ENCODE data around the gene ZDHHC3. TPM values are rescaled to one million over a fixed set of nuclear protein-coding genes. Genes with fewer than 3 reads are reported as not detected.

The ZDHHC3 gene
- polyA plus RNA-seq, 4 donors: 54.3 to 91.3 (median 58.3) TPM

DNA sequence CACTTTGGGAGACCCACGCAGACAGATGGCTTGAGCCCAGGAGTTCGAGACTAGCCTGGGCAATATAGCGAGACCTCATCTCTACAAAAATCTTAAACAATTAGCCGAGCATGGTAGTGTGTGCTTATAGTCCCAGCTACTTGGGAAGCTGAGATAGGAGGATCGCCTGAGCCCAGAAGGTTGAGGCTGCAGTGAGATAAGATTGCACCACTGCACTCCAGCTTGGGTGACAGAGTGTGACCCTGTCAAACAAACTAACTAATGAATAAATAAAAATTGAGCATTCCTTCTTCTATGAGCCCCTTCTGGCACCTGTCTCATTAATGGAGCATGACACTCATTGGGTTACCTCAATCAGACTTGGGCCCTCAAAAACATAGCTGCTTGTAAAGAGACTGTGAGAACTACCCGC, 7.5 kb downstream of the ZDHHC3 start:
- peaks cover 0 to 13% (median 0%) of the 10 kb centered on the region in 3 donors for H3K36me3 ChIP-seq (ENCODE audit: control insufficient read depth in 3 of 3, insufficient read depth in 2 of 3, low read depth in 1 of 3, low read length in 3 of 3)
- DNase-seq (no peak), FAIRE-seq (no peak)
- peaks cover 20 to 26% (median 22%) of the 10 kb centered on the region in 3 donors for H3K4me1 ChIP-seq (ENCODE audit: control insufficient read depth in 3 of 3, insufficient read depth in 2 of 3, low read depth in 1 of 3, low read length in 2 of 3)
- no peaks in the 10 kb centered on the region for H3K9me3 ChIP-seq (ENCODE audit: control insufficient read depth in 2 of 2, insufficient read depth in 1 of 2, low read depth in 1 of 2, low read length in 1 of 2)
- H3K4me3 ChIP-seq (ENCODE audit: low read depth in 1 of 3, low read length in 3 of 3): no peak overlapping the region
- no peaks in the 10 kb centered on the region for H3K27me3 ChIP-seq (ENCODE audit: control insufficient read depth in 3 of 3, insufficient read depth in 3 of 3, low read length in 3 of 3)
- H3K27ac ChIP-seq (ENCODE audit: low read depth in 1 of 3, low read length in 2 of 3): no peak overlapping the region
- WGBS, 3 donors: 92 to 94% (median 94%) methylated on average over 6 of the region's 6 CpGs

DNA sequence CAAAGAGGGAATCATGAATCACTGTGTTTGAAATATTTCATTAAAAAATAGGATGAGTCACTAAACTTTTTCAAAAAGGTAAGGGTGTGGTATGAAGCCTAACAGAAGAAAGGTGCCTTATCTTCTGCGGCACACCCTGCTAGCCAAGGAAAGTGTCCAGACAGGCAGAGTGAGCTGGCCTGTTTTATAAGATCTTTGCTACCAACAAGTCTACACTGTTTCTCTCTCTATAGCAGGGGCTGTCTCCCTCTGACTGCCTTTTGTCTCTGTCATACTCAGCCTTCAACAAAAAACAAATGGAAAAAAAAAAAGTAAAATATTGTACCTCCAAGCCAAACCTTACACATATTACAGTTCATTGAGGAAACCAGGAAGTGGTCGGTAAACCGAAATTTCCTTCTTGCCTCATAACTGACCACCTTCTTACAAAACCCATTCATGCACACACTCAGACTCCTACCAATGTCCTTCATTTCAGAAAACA, 9.1 kb downstream of the ZDHHC3 start:
- Histone ChIP-seq H3K4me1 (ENCODE audit: control insufficient read depth in 3 of 3, insufficient read depth in 2 of 3, low read depth in 1 of 3, low read length in 2 of 3) (peaks cover 19 to 22% (median 22%) of the 10 kb centered on the region in 3 donors), H3K27ac (ENCODE audit: low read depth in 1 of 3, low read length in 2 of 3) (peak overlapping the region; percentile 24 to 57 (median 50)), H3K4me3 (ENCODE audit: low read depth in 1 of 3, low read length in 3 of 3) (no peak overlapping the region), H3K27me3 (ENCODE audit: control insufficient read depth in 3 of 3, insufficient read depth in 3 of 3, low read length in 3 of 3) (no peaks in the 10 kb centered on the region), H3K9me3 (ENCODE audit: control insufficient read depth in 2 of 2, insufficient read depth in 1 of 2, low read depth in 1 of 2, low read length in 1 of 2) (no peaks in the 10 kb centered on the region), H3K36me3 (ENCODE audit: control insufficient read depth in 3 of 3, insufficient read depth in 2 of 3, low read depth in 1 of 3, low read length in 3 of 3) (peaks cover 0 to 13% (median 0%) of the 10 kb centered on the region in 3 donors)
- DNase-seq (peak; percentile 53 to 76), FAIRE-seq (no peak)
- 10 to 41% (median 29%) methylated on average over 3 of the region's 3 CpGs for WGBS, 3 donors

DNA sequence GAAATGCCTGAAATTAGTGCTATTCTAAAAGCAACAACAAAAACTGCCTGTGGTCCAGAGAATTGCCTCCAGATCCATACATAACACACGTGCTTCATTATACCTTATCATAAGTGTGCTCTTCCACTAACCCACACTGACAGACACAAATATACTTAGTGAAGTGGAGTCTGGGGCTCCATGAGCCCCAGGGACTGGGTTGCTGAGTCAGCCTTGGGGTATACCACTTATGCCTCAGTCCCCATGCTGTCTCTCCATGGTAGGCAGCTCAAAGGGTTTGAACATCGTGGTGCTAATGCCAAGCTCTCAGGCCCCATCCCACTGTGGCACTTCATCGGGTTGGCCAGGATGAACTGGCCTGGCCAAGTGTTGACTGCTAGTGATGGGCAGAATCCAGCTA, 10.8 kb downstream of the ZDHHC3 start:
- Histone ChIP-seq H3K9me3 (ENCODE audit: control insufficient read depth in 2 of 2, insufficient read depth in 1 of 2, low read depth in 1 of 2, low read length in 1 of 2) (no peaks in the 10 kb centered on the region), H3K4me1 (ENCODE audit: control insufficient read depth in 3 of 3, insufficient read depth in 2 of 3, low read depth in 1 of 3, low read length in 2 of 3) (peaks cover 10 to 22% (median 19%) of the 10 kb centered on the region in 3 donors), H3K4me3 (ENCODE audit: low read depth in 1 of 3, low read length in 3 of 3) (no peak overlapping the region), H3K27me3 (ENCODE audit: control insufficient read depth in 3 of 3, insufficient read depth in 3 of 3, low read length in 3 of 3) (no peaks in the 10 kb centered on the region), H3K36me3 (ENCODE audit: control insufficient read depth in 3 of 3, insufficient read depth in 2 of 3, low read depth in 1 of 3, low read length in 3 of 3) (peaks cover 0 to 12% (median 0%) of the 10 kb centered on the region in 3 donors), H3K27ac (ENCODE audit: low read depth in 1 of 3, low read length in 2 of 3) (no peak overlapping the region)
- no peak for FAIRE-seq
- no peak for DNase-seq
- 88 to 90% (median 89%) methylated on average over 3 of the region's 3 CpGs for WGBS, 3 donors

DNA sequence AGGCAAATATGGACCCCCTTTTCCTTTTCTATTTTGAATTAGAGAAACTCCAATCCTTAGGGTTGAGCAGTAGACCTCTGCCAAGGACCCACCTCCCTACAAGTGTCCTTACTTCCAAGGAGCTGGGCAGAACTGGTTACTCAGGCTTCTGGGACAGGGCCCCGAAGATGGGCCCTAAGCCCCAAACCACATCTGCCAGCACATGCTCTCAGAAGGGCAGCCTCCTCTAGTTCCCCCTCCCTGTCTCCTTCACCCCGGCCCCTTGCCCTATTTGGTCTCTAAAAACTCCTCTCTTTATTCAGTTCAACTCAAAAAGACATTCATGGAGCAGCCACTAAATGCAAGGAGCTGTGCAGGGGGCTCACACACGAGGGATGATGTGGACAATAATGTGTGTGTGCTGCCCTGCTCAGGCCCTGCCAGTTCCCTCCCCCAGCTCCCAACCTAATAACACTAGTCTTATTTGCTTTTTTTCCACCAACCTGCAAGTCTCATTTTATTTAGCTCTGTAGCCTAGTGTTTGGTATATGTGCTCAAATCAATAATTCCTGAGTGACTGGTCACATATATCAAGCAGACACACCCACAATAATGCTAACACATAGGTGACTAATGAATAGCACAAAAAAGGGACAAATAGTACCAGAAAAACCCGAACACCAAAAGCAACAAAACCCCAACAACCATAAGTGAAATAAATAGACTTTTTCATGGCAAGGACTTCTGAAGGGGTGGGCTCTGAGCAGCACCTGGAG, 12.2 kb downstream of the ZDHHC3 start:
- Histone ChIP-seq H3K4me3 (ENCODE audit: low read depth in 1 of 3, low read length in 3 of 3) (no peak overlapping the region), H3K27ac (ENCODE audit: low read depth in 1 of 3, low read length in 2 of 3) (no peak overlapping the region), H3K36me3 (ENCODE audit: control insufficient read depth in 3 of 3, insufficient read depth in 2 of 3, low read depth in 1 of 3, low read length in 3 of 3) (peaks cover 0 to 15% (median 4%) of the 10 kb centered on the region in 3 donors), H3K27me3 (ENCODE audit: control insufficient read depth in 3 of 3, insufficient read depth in 3 of 3, low read length in 3 of 3) (no peaks in the 10 kb centered on the region), H3K4me1 (ENCODE audit: control insufficient read depth in 3 of 3, insufficient read depth in 2 of 3, low read depth in 1 of 3, low read length in 2 of 3) (peaks cover 8 to 13% (median 11%) of the 10 kb centered on the region in 3 donors), H3K9me3 (ENCODE audit: control insufficient read depth in 2 of 2, insufficient read depth in 1 of 2, low read depth in 1 of 2, low read length in 1 of 2) (no peaks in the 10 kb centered on the region)
- no peak for FAIRE-seq
- peak in 1 of 2 donors; percentile 23 for DNase-seq
- 75 to 88% (median 76%) methylated on average over 4 of the region's 4 CpGs for WGBS, 3 donors

DNA sequence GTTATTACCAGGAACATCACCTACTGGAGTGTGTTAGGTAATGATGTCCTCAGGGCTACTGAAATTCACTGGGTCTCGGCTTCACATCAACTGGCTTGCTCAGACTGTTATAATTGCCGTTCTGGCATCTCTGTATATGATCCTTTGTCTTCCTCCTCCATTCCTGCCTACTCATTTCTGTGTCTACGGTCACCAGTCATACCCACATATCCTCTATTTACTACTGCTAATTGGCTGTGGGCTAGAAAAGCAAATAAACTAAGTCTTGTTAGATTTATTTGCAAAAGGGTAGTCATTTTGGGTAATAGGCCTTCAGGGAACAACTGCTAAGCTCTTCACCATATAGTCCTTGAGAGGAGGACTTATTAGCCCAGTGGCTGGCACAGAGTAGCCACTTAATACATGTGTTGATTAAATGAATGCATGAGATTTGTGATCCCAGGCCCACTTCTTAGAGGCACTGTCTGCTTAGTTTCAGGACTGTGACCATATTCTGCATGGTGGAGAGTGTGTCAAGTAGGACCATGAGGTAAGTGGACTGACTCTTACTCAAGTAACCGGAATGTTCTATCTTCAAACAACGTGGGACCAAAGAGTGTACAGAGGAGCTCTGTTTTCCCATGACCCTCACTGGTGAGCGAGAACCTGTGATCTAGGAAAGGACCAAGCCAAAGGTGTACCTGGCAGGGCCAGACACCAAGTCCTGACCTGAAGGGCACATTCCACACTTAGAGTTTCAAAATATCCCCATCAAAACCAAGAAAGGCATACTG, 13.2 kb downstream of the ZDHHC3 start:
- WGBS, 3 donors: 94 to 97% (median 96%) methylated on average over 6 of the region's 6 CpGs
- no peak for FAIRE-seq
- Histone ChIP-seq H3K4me1 (ENCODE audit: control insufficient read depth in 3 of 3, insufficient read depth in 2 of 3, low read depth in 1 of 3, low read length in 2 of 3) (peaks cover 8 to 13% (median 11%) of the 10 kb centered on the region in 3 donors), H3K9me3 (ENCODE audit: control insufficient read depth in 2 of 2, insufficient read depth in 1 of 2, low read depth in 1 of 2, low read length in 1 of 2) (no peaks in the 10 kb centered on the region), H3K27me3 (ENCODE audit: control insufficient read depth in 3 of 3, insufficient read depth in 3 of 3, low read length in 3 of 3) (no peaks in the 10 kb centered on the region), H3K27ac (ENCODE audit: low read depth in 1 of 3, low read length in 2 of 3) (no peak overlapping the region), H3K4me3 (ENCODE audit: low read depth in 1 of 3, low read length in 3 of 3) (no peak overlapping the region), H3K36me3 (ENCODE audit: control insufficient read depth in 3 of 3, insufficient read depth in 2 of 3, low read depth in 1 of 3, low read length in 3 of 3) (peaks cover 0 to 23% (median 5%) of the 10 kb centered on the region in 3 donors)
- no peak for DNase-seq

DNA sequence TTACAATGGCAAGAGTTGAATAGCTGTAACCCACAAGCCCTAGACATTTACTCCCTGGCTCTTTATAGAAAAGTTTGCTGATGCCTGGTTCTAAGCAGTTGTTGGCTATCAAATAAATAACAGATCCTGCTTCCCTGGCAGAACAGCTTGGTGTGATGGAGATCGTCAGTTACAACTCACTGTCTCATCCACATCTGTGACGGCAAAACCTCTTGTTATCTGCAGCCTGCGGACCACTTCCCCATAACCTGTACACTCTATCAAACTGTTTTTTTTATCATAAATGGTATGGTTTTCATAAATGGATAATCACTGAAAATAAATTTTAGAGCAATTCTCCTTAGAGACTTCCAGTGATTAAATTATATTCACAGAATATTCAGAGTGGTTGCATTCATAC, 14.1 kb downstream of the ZDHHC3 start:
- 89 to 98% (median 94%) methylated on average over 3 of the region's 3 CpGs for WGBS, 3 donors
- Histone ChIP-seq H3K9me3 (ENCODE audit: control insufficient read depth in 2 of 2, insufficient read depth in 1 of 2, low read depth in 1 of 2, low read length in 1 of 2) (no peaks in the 10 kb centered on the region), H3K36me3 (ENCODE audit: control insufficient read depth in 3 of 3, insufficient read depth in 2 of 3, low read depth in 1 of 3, low read length in 3 of 3) (peaks cover 0 to 28% (median 9%) of the 10 kb centered on the region in 3 donors), H3K27ac (ENCODE audit: low read depth in 1 of 3, low read length in 2 of 3) (no peak overlapping the region), H3K4me1 (ENCODE audit: control insufficient read depth in 3 of 3, insufficient read depth in 2 of 3, low read depth in 1 of 3, low read length in 2 of 3) (peaks cover 4 to 8% (median 6%) of the 10 kb centered on the region in 3 donors), H3K27me3 (ENCODE audit: control insufficient read depth in 3 of 3, insufficient read depth in 3 of 3, low read length in 3 of 3) (no peaks in the 10 kb centered on the region), H3K4me3 (ENCODE audit: low read depth in 1 of 3, low read length in 3 of 3) (no peak overlapping the region)
- no peak for DNase-seq
- no peak for FAIRE-seq

DNA sequence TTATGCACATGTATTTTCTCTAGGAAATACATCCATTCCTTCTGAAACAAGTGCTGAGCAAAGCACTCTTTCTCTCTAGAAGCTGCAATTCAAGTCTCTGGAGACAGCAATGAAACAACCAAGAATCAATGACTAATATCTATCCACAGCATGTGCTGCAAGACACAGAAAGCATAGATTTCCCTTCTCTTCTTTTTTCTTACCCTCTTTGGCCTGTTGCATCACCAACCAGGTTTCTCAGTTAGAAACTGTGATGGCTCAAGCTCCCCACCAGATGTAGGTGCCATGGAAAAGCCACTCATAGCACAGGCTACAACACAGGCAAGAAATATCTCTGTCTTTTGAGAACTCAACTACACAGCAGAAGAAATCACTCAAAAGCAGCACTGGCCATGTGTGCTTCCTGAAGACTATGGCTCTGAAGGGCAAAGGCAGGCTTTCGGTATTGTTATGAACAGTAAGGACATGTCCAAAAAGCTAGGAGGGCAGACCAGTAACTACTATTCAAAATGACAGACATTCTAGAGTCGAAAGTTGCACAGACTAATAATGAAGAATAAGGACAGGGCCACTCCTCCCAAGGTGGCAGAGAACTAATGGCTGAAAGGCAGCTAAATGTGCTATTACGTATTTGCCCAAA, 15.5 kb downstream of the ZDHHC3 start:
- Histone ChIP-seq H3K27me3 (ENCODE audit: control insufficient read depth in 3 of 3, insufficient read depth in 3 of 3, low read length in 3 of 3) (no peaks in the 10 kb centered on the region), H3K4me1 (ENCODE audit: control insufficient read depth in 3 of 3, insufficient read depth in 2 of 3, low read depth in 1 of 3, low read length in 2 of 3) (peaks cover 0 to 8% (median 3%) of the 10 kb centered on the region in 3 donors), H3K4me3 (ENCODE audit: low read depth in 1 of 3, low read length in 3 of 3) (no peak overlapping the region), H3K27ac (ENCODE audit: low read depth in 1 of 3, low read length in 2 of 3) (no peak overlapping the region), H3K9me3 (ENCODE audit: control insufficient read depth in 2 of 2, insufficient read depth in 1 of 2, low read depth in 1 of 2, low read length in 1 of 2) (no peaks in the 10 kb centered on the region), H3K36me3 (ENCODE audit: control insufficient read depth in 3 of 3, insufficient read depth in 2 of 3, low read depth in 1 of 3, low read length in 3 of 3) (peaks cover 0 to 36% (median 9%) of the 10 kb centered on the region in 3 donors)
- WGBS, 3 donors: 92 to 93% (median 93%) methylated on average over 3 of the region's 3 CpGs
- no peak for FAIRE-seq
- DNase-seq: no peak

DNA sequence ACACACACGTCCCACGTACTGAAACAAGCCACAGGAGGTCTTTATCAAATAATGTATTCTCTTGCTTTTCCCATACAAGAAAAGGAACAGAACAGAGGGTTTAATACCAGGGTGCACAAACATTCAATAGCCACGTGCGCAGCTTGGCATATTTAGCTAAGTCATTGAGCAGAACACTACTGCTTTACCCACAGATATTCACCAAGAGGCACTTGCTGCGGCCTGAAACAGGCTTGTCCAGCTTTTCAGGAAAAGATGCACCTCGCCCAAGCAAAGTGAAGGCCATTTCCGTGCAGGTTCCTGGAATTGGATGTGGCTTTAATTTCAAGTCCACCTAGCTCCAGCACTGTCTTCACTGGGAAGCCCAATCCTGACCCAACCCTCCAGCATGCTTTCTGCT, 17.6 kb downstream of the ZDHHC3 start:
- WGBS, 3 donors: 90 to 92% (median 90%) methylated on average over 7 of the region's 7 CpGs
- H3K36me3 ChIP-seq (ENCODE audit: control insufficient read depth in 3 of 3, insufficient read depth in 2 of 3, low read depth in 1 of 3, low read length in 3 of 3): peaks cover 0 to 40% (median 9%) of the 10 kb centered on the region in 3 donors
- DNase-seq (no peak), FAIRE-seq (no peak)
- no peaks in the 10 kb centered on the region for H3K27me3 ChIP-seq (ENCODE audit: control insufficient read depth in 3 of 3, insufficient read depth in 3 of 3, low read length in 3 of 3)
- no peaks in the 10 kb centered on the region for H3K4me1 ChIP-seq (ENCODE audit: control insufficient read depth in 3 of 3, insufficient read depth in 2 of 3, low read depth in 1 of 3, low read length in 2 of 3)
- no peaks in the 10 kb centered on the region for H3K9me3 ChIP-seq (ENCODE audit: control insufficient read depth in 2 of 2, insufficient read depth in 1 of 2, low read depth in 1 of 2, low read length in 1 of 2)
- no peak overlapping the region for H3K27ac ChIP-seq (ENCODE audit: low read depth in 1 of 3, low read length in 2 of 3)
- no peak overlapping the region for H3K4me3 ChIP-seq (ENCODE audit: low read depth in 1 of 3, low read length in 3 of 3)

Data from small intestine (tissue), 7 donors.